ENCODE results near the gene ITGA2B.

- TF ChIP-seq CTCF (optimal IDR thresholded peaks at IDR 0.05 in 1 of 3, IDR thresholded peaks at IDR 0.05 in 1 of 3, conservative IDR thresholded peaks at IDR 0.05 in 1 of 3; ENCODE audit: extremely low read depth in 1 of 3, insufficient read depth in 2 of 3, low read length in 3 of 3) (no peak), EZH2 (IDR thresholded peaks at IDR 0.05; ENCODE audit: low read length) (no peak)
Measured at GRCh38 chr17:44360144-44360533, 29.3 kb downstream of the ITGA2B start.
